ENCODE results near the gene TST.
A peak's percentile ranks its signal among the peaks of the same experiment; 100 is the strongest.

The TST gene

GRCh38 chr22:37030560-37031281 lies 11.5 kb upstream of the TST start:
- H3K9ac ChIP-seq (ENCODE audit: low read depth, low read length): no peak overlapping the region
- no peaks in the 10 kb centered on the region for H3K9me3 ChIP-seq (ENCODE audit: control insufficient read depth, insufficient read depth, low read length)
- peaks cover 4% of the 10 kb centered on the region; the same call in 1 of the 2 replicates for H3K36me3 ChIP-seq (ENCODE audit: insufficient read depth, low read length)
- H3K4me1 ChIP-seq (ENCODE audit: insufficient read depth, low read length): 0 out of 2 replicates have a peak, but pooled peaks cover 6% of the 10 kb centered on the region

GRCh38 chr22:37028692-37029674 lies 9.7 kb upstream of the TST start:
- Histone ChIP-seq H3K4me1 (ENCODE audit: insufficient read depth, low read length) (0 out of 2 replicates have a peak, but pooled peaks cover 6% of the 10 kb centered on the region), H3K36me3 (ENCODE audit: insufficient read depth, low read length) (peaks cover 4% of the 10 kb centered on the region; the same call in 1 of the 2 replicates), H3K9me3 (ENCODE audit: control insufficient read depth, insufficient read depth, low read length) (no peaks in the 10 kb centered on the region), H3K9ac (ENCODE audit: low read depth, low read length) (no peak overlapping the region)

- H3K9me3 ChIP-seq (ENCODE audit: control insufficient read depth, insufficient read depth, low read length): no peaks in the 10 kb centered on the region
- 0 out of 2 replicates have a peak, but pooled peaks cover 4% of the 10 kb centered on the region for H3K4me1 ChIP-seq (ENCODE audit: insufficient read depth, low read length)
- no peak overlapping the region for H3K9ac ChIP-seq (ENCODE audit: low read depth, low read length)
- H3K36me3 ChIP-seq (ENCODE audit: insufficient read depth, low read length): peaks cover 4% of the 10 kb centered on the region; the same call in 1 of the 2 replicates
These were observed 8.3 kb upstream of the TST start for GRCh38 chr22:37027556-37027955.

DNA sequence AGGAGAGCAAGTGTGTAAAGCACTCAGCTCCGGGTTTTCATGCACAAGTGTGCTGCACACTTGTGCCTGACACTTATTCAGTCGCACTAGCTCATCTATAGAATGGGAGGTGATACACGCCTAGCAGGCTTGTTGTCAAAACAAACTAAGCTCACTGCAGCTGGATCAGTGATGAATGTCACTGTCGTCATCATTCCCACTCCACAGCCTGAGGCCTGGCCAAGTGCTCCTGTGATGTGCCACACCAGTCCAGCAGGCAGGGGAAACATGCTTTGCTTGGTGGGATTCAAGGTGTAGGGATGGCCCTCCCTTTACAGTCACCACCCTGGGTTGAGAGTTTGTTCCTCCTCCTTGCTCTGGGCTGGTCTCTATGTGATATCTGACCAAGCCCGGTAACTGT lies 7.1 kb upstream of the TST start:
- H3K9ac ChIP-seq (ENCODE audit: low read depth, low read length): no peak overlapping the region
- no peaks in the 10 kb centered on the region for H3K9me3 ChIP-seq (ENCODE audit: control insufficient read depth, insufficient read depth, low read length)
- H3K4me1 ChIP-seq (ENCODE audit: insufficient read depth, low read length): no peaks in the 10 kb centered on the region
- peaks cover 4% of the 10 kb centered on the region; the same call in 1 of the 2 replicates for H3K36me3 ChIP-seq (ENCODE audit: insufficient read depth, low read length)

GRCh38 chr22:37025500-37026070 lies 6.3 kb upstream of the TST start:
- Histone ChIP-seq H3K9me3 (ENCODE audit: control insufficient read depth, insufficient read depth, low read length) (no peaks in the 10 kb centered on the region), H3K4me1 (ENCODE audit: insufficient read depth, low read length) (no peaks in the 10 kb centered on the region), H3K9ac (ENCODE audit: low read depth, low read length) (no peak overlapping the region), H3K36me3 (ENCODE audit: insufficient read depth, low read length) (peaks cover 4% of the 10 kb centered on the region; the same call in 1 of the 2 replicates)

- Histone ChIP-seq H3K4me1 (ENCODE audit: insufficient read depth, low read length) (no peaks in the 10 kb centered on the region), H3K9me3 (ENCODE audit: control insufficient read depth, insufficient read depth, low read length) (no peaks in the 10 kb centered on the region), H3K9ac (ENCODE audit: low read depth, low read length) (no peak overlapping the region), H3K36me3 (ENCODE audit: insufficient read depth, low read length) (peaks cover 4% of the 10 kb centered on the region; the same call in 1 of the 2 replicates)
These were observed 5.3 kb upstream of the TST start for GRCh38 chr22:37024339-37025157.

DNA sequence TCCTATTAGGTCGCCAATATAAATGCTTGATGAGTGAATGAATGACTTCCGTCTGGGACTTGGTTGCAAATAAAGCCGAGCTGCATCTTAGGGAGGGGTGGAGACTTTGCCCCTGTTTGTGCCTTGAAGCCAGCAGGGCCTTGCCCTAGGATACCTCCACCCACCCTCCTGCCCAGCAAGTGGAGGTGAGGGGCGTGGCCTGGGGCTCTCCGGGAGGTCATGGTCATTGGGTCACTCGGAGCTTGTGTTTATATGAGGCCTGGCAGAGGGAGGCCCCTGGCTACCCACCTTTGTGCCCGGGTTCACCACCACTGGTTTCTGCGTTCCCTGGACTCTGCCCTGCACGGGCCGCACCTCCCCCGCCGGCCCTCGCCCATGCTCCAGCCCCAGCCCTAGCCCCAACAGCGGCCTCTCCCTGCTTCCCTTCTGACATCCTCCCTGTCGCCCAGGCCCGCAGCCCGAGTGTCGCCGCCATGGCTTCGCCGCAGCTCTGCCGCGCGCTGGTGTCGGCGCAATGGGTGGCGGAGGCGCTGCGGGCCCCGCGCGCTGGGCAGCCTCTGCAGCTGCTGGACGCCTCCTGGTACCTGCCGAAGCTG lies 4.6 kb upstream of the TST start:
- H3K9me3 ChIP-seq (ENCODE audit: control insufficient read depth, insufficient read depth, low read length): no peaks in the 10 kb centered on the region
- peaks cover 4% of the 10 kb centered on the region; the same call in 1 of the 2 replicates for H3K36me3 ChIP-seq (ENCODE audit: insufficient read depth, low read length)
- H3K4me1 ChIP-seq (ENCODE audit: insufficient read depth, low read length): no peaks in the 10 kb centered on the region
- H3K9ac ChIP-seq (ENCODE audit: low read depth, low read length): no peak overlapping the region

DNA sequence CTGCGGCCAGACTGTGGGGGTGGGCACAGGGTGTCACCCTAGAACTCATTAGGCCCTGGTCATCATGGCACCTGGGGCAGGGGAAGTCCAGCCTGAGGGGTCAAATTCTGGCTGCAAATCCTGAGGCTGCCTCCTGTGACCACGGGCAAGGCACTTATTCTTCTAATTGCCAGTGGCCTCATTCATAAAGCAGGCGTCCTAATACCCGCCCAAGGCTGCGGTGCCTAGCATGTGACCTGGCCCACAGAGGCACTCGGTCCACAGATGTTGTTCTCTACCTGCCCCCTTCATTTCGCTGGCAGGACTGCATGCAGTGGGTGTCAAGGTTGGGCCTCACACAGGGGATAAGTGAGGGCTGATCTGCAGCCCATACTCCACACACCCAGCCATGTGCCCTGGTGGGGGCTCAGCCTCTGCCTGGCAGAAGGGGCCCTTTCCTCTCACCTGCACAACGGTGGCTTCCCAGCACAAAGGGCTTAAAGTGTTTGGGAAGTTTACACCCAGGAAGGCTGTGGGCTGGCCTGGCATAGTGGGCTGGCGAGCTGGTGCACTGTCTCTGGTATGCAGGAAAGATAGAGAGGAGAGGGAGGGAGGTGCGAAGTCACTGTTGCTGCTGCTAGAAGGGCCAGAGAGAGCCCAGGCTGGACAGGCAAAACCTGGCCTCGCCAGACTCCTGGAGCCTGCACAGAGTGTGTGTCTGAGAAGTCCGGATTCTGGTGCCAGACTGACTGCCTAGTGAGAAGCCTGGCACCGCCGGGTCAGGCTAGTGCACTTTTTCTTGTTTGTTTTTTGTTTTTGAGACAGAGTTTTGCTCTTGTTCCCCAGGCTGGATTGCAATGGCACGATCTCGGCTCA lies 3.5 kb upstream of the TST start:
- Histone ChIP-seq H3K36me3 (ENCODE audit: insufficient read depth, low read length) (peaks cover 4% of the 10 kb centered on the region; the same call in 1 of the 2 replicates), H3K9ac (ENCODE audit: low read depth, low read length) (no peak overlapping the region), H3K9me3 (ENCODE audit: control insufficient read depth, insufficient read depth, low read length) (no peaks in the 10 kb centered on the region), H3K4me1 (ENCODE audit: insufficient read depth, low read length) (no peaks in the 10 kb centered on the region)

DNA sequence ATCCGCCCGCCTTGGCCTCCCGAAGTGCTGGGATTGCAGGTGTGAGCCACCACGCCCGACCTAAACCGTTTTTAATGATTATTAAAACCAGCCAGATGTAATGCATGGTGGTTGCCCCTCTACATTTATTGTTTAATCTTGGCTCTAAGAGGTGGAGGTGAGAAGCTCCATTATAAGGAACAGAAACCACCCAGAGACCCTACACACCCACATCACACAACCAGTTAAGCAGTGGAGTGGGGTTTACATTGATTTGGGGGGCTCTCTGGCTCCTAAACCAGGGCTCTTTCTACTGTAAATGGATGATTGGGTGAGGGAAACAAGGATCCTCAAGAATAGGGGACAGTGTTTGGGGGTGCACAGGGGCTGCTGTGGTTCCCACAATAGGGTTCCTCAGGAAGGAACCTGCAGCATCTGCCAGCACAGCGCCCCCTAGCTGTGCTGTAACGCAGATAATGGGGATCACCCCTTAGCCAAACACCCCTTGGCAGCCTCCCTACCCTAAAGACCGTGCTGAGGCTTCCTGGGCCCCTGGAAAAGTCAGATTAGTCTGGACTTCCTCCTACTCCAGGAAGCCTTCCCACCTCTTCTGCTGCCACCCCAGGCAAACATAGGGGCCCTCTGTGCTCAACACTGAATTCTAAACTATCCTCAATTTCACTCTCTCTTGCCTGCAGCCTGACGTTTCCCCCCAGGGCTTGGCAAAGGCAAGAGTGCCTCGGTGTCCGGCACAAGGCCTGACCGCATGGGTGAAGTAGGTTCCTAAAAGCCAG lies 2.6 kb upstream of the TST start:
- no peak overlapping the region for H3K9ac ChIP-seq (ENCODE audit: low read depth, low read length)
- H3K9me3 ChIP-seq (ENCODE audit: control insufficient read depth, insufficient read depth, low read length): no peaks in the 10 kb centered on the region
- peaks cover 4% of the 10 kb centered on the region; the same call in 1 of the 2 replicates for H3K36me3 ChIP-seq (ENCODE audit: insufficient read depth, low read length)
- no peaks in the 10 kb centered on the region for H3K4me1 ChIP-seq (ENCODE audit: insufficient read depth, low read length)

GRCh38 chr22:37021041-37021440 lies 1.8 kb upstream of the TST start:
- H3K9me3 ChIP-seq (ENCODE audit: control insufficient read depth, insufficient read depth, low read length): no peaks in the 10 kb centered on the region
- H3K4me1 ChIP-seq (ENCODE audit: insufficient read depth, low read length): no peaks in the 10 kb centered on the region
- H3K36me3 ChIP-seq (ENCODE audit: insufficient read depth, low read length): no peaks in the 10 kb centered on the region
- H3K9ac ChIP-seq (ENCODE audit: low read depth, low read length): no peak overlapping the region

DNA sequence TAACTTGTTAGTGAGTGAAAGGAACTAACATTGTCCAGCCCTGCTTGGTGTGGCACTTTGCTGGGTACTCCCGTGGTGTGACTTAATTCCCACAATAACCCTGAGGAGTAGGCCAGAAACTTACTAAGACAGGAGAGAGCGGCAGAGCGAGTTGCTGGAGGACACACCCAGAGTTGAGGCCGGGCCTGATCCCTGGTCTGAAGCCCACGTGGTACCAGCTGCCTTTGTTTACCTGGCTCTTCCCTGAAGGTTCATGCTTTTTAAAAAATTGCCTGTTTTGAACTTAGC lies 889 bp upstream of the TST start:
- Histone ChIP-seq H3K9me3 (ENCODE audit: control insufficient read depth, insufficient read depth, low read length) (no peaks in the 10 kb centered on the region), H3K36me3 (ENCODE audit: insufficient read depth, low read length) (no peaks in the 10 kb centered on the region), H3K9ac (ENCODE audit: low read depth, low read length) (peak overlapping the region; percentile 91), H3K4me1 (ENCODE audit: insufficient read depth, low read length) (peaks cover 3% of the 10 kb centered on the region)

- H3K9ac ChIP-seq (ENCODE audit: low read depth, low read length): peak overlapping the region; percentile 91
These were observed 385 bp downstream of the TST start for GRCh38 chr22:37018815-37019308.

More at GRCh38 chr22:37018815-37019308, 385 bp downstream of the TST start:
- Histone ChIP-seq H3K36me3 (ENCODE audit: insufficient read depth, low read length) (no peaks in the 10 kb centered on the region), H3K9me3 (ENCODE audit: control insufficient read depth, insufficient read depth, low read length) (no peaks in the 10 kb centered on the region), H3K4me1 (ENCODE audit: insufficient read depth, low read length) (peaks cover 7% of the 10 kb centered on the region)

Data from ES-I3 (cell line).